Measurements from ENCODE around the gene KCNN4. TPM values are rescaled to one million over a fixed set of nuclear protein-coding genes. Genes with fewer than 3 reads are reported as not detected.

KCNN4 gene
- total and polyA plus RNA-seq, 2 experiments from 2014 or later = 0.86 to 3.2 TPM

DNA sequence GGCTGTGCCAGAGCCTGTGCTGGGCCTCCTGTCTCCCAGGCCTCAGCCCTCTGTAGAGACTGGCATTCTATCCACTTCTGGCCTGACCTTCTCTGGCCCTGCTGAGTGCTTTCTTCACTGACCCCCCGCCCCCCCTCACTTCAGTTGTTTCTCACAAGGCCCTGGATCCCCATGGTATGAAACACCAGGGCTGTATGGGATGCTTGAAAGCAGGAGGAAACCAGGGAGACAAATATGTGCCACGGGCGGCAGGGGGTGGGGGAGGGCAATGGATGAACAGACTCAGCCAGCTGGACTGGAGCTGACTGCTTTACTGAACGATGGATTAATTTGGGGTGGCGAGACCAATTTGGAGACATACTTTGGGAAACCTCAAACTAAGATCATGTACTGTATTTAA, 50.9 kb downstream of the KCNN4 start (continued):
- TF ChIP-seq, protein P1, sequence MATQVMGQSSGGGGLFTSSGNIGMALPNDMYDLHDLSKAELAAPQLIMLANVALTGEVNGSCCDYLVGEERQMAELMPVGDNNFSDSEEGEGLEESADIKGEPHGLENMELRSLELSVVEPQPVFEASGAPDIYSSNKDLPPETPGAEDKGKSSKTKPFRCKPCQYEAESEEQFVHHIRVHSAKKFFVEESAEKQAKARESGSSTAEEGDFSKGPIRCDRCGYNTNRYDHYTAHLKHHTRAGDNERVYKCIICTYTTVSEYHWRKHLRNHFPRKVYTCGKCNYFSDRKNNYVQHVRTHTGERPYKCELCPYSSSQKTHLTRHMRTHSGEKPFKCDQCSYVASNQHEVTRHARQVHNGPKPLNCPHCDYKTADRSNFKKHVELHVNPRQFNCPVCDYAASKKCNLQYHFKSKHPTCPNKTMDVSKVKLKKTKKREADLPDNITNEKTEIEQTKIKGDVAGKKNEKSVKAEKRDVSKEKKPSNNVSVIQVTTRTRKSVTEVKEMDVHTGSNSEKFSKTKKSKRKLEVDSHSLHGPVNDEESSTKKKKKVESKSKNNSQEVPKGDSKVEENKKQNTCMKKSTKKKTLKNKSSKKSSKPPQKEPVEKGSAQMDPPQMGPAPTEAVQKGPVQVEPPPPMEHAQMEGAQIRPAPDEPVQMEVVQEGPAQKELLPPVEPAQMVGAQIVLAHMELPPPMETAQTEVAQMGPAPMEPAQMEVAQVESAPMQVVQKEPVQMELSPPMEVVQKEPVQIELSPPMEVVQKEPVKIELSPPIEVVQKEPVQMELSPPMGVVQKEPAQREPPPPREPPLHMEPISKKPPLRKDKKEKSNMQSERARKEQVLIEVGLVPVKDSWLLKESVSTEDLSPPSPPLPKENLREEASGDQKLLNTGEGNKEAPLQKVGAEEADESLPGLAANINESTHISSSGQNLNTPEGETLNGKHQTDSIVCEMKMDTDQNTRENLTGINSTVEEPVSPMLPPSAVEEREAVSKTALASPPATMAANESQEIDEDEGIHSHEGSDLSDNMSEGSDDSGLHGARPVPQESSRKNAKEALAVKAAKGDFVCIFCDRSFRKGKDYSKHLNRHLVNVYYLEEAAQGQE (IDR thresholded peaks at IDR 0.05; ENCODE audit: unreplicated experiment) = no peak

DNA sequence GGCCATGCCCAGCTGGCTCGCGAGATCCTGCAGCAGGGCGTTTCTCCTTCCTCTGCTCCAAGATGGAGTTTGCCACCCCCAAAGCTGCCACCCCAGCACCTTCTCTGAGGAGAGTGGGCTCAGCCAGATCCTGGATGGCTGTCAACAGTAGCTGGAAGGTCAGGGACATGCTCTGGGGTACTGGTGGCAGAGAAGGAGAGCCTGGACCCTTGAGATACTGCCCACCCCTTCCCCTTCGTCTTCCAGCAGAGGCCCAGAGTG, 53.2 kb downstream of the KCNN4 start:
- H3K4me1 Mint-ChIP-seq = no peaks in the 10 kb centered on the region; the same call in 2 of the 3 replicates
- no peak for DNase-seq (ENCODE audit: low spot score)
- Histone ChIP-seq H3K36me3 (ENCODE audit: insufficient read depth) (no peaks in the 10 kb centered on the region), H3K27ac (ENCODE audit: low read depth) (no peak overlapping the region), H2AFZ (no peak overlapping the region), H3K4me2 (no peak overlapping the region), H3K79me2 (replicated peaks; ENCODE audit: insufficient read depth) (no peaks in the 10 kb centered on the region), H3K9me2 (ENCODE audit: insufficient read depth) (no peaks in the 10 kb centered on the region), H3K4me1 (ENCODE audit: insufficient read depth) (no peaks in the 10 kb centered on the region), H3F3A (replicated peaks; ENCODE audit: low read depth) (no peaks in the 10 kb centered on the region), H3K4me3 (no peak overlapping the region), H4K20me1 (replicated peaks; ENCODE audit: insufficient read depth) (no peaks in the 10 kb centered on the region; the same call in 1 of the 2 replicates), H3K27me3 (ENCODE audit: insufficient read depth) (no peaks in the 10 kb centered on the region)
- H3K4me3 Mint-ChIP-seq = no peak overlapping the region
- H3K27me3 Mint-ChIP-seq (ENCODE audit: insufficient read depth, low read depth, poor library complexity) = peaks cover 8% of the 10 kb centered on the region
- no peaks in the 10 kb centered on the region; the same call in 2 of the 3 replicates for H3K9me3 Mint-ChIP-seq
- ATAC-seq = no peak
- H3K27ac Mint-ChIP-seq = no peak overlapping the region
- peaks cover 32% of the 10 kb centered on the region for H3K36me3 Mint-ChIP-seq (ENCODE audit: low read depth)
- TF ChIP-seq EZH2phosphoT487 (IDR thresholded peaks at IDR 0.05; ENCODE audit: unreplicated experiment) = no peak
- TF ChIP-seq, protein P2, sequence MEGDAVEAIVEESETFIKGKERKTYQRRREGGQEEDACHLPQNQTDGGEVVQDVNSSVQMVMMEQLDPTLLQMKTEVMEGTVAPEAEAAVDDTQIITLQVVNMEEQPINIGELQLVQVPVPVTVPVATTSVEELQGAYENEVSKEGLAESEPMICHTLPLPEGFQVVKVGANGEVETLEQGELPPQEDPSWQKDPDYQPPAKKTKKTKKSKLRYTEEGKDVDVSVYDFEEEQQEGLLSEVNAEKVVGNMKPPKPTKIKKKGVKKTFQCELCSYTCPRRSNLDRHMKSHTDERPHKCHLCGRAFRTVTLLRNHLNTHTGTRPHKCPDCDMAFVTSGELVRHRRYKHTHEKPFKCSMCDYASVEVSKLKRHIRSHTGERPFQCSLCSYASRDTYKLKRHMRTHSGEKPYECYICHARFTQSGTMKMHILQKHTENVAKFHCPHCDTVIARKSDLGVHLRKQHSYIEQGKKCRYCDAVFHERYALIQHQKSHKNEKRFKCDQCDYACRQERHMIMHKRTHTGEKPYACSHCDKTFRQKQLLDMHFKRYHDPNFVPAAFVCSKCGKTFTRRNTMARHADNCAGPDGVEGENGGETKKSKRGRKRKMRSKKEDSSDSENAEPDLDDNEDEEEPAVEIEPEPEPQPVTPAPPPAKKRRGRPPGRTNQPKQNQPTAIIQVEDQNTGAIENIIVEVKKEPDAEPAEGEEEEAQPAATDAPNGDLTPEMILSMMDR (conservative IDR thresholded peaks at IDR 0.05; ENCODE audit: low read depth in 2 of 2) = no peak
- TF ChIP-seq NANOG (IDR thresholded peaks at IDR 0.05; ENCODE audit: borderline replicate concordance) = no peak
- no peak for TF ChIP-seq POLR2AphosphoS5 (IDR thresholded peaks at IDR 0.05; ENCODE audit: low read depth)
- TF ChIP-seq CREB1 (CRISPR knock-in tag; IDR thresholded peaks at IDR 0.05; ENCODE audit: low read depth) = no peak
- TF ChIP-seq STAT1 (IDR thresholded peaks at IDR 0.05; ENCODE audit: unreplicated experiment) = no peak
- TF ChIP-seq, protein P3, sequence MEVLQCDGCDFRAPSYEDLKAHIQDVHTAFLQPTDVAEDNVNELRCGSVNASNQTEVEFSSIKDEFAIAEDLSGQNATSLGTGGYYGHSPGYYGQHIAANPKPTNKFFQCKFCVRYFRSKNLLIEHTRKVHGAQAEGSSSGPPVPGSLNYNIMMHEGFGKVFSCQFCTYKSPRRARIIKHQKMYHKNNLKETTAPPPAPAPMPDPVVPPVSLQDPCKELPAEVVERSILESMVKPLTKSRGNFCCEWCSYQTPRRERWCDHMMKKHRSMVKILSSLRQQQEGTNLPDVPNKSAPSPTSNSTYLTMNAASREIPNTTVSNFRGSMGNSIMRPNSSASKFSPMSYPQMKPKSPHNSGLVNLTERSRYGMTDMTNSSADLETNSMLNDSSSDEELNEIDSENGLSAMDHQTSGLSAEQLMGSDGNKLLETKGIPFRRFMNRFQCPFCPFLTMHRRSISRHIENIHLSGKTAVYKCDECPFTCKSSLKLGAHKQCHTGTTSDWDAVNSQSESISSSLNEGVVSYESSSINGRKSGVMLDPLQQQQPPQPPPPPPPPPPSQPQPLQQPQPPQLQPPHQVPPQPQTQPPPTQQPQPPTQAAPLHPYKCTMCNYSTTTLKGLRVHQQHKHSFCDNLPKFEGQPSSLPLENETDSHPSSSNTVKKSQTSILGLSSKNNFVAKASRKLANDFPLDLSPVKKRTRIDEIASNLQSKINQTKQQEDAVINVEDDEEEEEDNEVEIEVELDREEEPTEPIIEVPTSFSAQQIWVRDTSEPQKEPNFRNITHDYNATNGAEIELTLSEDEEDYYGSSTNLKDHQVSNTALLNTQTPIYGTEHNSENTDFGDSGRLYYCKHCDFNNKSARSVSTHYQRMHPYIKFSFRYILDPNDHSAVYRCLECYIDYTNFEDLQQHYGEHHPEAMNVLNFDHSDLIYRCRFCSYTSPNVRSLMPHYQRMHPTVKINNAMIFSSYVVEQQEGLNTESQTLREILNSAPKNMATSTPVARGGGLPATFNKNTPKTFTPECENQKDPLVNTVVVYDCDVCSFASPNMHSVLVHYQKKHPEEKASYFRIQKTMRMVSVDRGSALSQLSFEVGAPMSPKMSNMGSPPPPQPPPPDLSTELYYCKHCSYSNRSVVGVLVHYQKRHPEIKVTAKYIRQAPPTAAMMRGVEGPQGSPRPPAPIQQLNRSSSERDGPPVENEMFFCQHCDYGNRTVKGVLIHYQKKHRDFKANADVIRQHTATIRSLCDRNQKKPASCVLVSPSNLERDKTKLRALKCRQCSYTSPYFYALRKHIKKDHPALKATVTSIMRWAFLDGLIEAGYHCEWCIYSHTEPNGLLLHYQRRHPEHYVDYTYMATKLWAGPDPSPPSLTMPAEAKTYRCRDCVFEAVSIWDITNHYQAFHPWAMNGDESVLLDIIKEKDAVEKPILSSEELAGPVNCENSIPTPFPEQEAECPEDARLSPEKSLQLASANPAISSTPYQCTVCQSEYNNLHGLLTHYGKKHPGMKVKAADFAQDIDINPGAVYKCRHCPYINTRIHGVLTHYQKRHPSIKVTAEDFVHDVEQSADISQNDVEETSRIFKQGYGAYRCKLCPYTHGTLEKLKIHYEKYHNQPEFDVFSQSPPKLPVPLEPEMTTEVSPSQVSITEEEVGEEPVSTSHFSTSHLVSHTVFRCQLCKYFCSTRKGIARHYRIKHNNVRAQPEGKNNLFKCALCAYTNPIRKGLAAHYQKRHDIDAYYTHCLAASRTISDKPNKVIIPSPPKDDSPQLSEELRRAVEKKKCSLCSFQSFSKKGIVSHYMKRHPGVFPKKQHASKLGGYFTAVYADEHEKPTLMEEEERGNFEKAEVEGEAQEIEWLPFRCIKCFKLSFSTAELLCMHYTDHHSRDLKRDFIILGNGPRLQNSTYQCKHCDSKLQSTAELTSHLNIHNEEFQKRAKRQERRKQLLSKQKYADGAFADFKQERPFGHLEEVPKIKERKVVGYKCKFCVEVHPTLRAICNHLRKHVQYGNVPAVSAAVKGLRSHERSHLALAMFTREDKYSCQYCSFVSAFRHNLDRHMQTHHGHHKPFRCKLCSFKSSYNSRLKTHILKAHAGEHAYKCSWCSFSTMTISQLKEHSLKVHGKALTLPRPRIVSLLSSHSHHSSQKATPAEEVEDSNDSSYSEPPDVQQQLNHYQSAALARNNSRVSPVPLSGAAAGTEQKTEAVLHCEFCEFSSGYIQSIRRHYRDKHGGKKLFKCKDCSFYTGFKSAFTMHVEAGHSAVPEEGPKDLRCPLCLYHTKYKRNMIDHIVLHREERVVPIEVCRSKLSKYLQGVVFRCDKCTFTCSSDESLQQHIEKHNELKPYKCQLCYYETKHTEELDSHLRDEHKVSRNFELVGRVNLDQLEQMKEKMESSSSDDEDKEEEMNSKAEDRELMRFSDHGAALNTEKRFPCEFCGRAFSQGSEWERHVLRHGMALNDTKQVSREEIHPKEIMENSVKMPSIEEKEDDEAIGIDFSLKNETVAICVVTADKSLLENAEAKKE (CRISPR knock-in tag; IDR thresholded peaks at IDR 0.05) = no peak
- no peak for TF ChIP-seq JUNB (IDR thresholded peaks at IDR 0.05; ENCODE audit: unreplicated experiment)
- TF ChIP-seq ZNF331 (CRISPR knock-in tag; IDR thresholded peaks at IDR 0.05; ENCODE audit: low read depth) = no peak
- TF ChIP-seq, protein P4, sequence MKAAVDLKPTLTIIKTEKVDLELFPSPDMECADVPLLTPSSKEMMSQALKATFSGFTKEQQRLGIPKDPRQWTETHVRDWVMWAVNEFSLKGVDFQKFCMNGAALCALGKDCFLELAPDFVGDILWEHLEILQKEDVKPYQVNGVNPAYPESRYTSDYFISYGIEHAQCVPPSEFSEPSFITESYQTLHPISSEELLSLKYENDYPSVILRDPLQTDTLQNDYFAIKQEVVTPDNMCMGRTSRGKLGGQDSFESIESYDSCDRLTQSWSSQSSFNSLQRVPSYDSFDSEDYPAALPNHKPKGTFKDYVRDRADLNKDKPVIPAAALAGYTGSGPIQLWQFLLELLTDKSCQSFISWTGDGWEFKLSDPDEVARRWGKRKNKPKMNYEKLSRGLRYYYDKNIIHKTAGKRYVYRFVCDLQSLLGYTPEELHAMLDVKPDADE (IDR thresholded peaks at IDR 0.05) = no peak
- no peak for TF ChIP-seq EZH2 (IDR thresholded peaks at IDR 0.05; ENCODE audit: low read depth, unreplicated experiment)
- no peak for TF ChIP-seq ZNF114 (CRISPR knock-in tag; IDR thresholded peaks at IDR 0.05)
